ENCODE data around the gene GFOD2.

Gene GFOD2

GRCh38 chr16:67658849-67659674, 60.1 kb downstream of the GFOD2 start:
- DNase-seq (ENCODE audit: low read depth in 2 of 2) = no peak

GRCh38 chr16:67657751-67658518, 61.2 kb downstream of the GFOD2 start:
- no peak for DNase-seq (ENCODE audit: low read depth in 2 of 2)

- DNase-seq (ENCODE audit: low read depth in 2 of 2) = no peak
These were observed 62.0 kb downstream of the GFOD2 start for GRCh38 chr16:67657017-67657608.

- DNase-seq (ENCODE audit: low read depth in 2 of 2) = no peak
These were observed 62.6 kb downstream of the GFOD2 start for GRCh38 chr16:67656344-67657016.

GRCh38 chr16:67655363-67655762, 63.8 kb downstream of the GFOD2 start:
- DNase-seq (ENCODE audit: low read depth in 2 of 2) = no peak

- DNase-seq (ENCODE audit: low read depth in 2 of 2) = no peak
These were observed 64.7 kb downstream of the GFOD2 start for GRCh38 chr16:67654403-67654911.

GRCh38 chr16:67653789-67654402, 65.2 kb downstream of the GFOD2 start:
- DNase-seq (ENCODE audit: low read depth in 2 of 2) = no peak

GRCh38 chr16:67653128-67653788, 65.9 kb downstream of the GFOD2 start:
- DNase-seq (ENCODE audit: low read depth in 2 of 2) = no peak

- no peak for DNase-seq (ENCODE audit: low read depth in 2 of 2)
These were observed 66.5 kb downstream of the GFOD2 start for GRCh38 chr16:67652578-67653127.

GRCh38 chr16:67651847-67652246, 67.3 kb downstream of the GFOD2 start:
- DNase-seq (ENCODE audit: low read depth in 2 of 2) = no peak

- DNase-seq (ENCODE audit: low read depth in 2 of 2) = no peak
These were observed 68.1 kb downstream of the GFOD2 start for GRCh38 chr16:67651039-67651438.

GRCh38 chr16:67650023-67650422, 69.1 kb downstream of the GFOD2 start:
- DNase-seq (ENCODE audit: low read depth in 2 of 2) = no peak

GRCh38 chr16:67649494-67649931, 69.6 kb downstream of the GFOD2 start:
- no peak for DNase-seq (ENCODE audit: low read depth in 2 of 2)

- DNase-seq (ENCODE audit: low read depth in 2 of 2) = no peak
These were observed 70.2 kb downstream of the GFOD2 start for GRCh38 chr16:67648764-67649407.

GRCh38 chr16:67648088-67648763, 70.9 kb downstream of the GFOD2 start:
- no peak for DNase-seq (ENCODE audit: low read depth in 2 of 2)

- no peak for DNase-seq (ENCODE audit: low read depth in 2 of 2)
These were observed 71.4 kb downstream of the GFOD2 start for GRCh38 chr16:67647681-67648080.

- DNase-seq (ENCODE audit: low read depth in 2 of 2) = no peak
These were observed 71.9 kb downstream of the GFOD2 start for GRCh38 chr16:67647111-67647651.

- no peak for DNase-seq (ENCODE audit: low read depth in 2 of 2)
These were observed 73.6 kb downstream of the GFOD2 start for GRCh38 chr16:67645397-67646121.

Data from stimulated activated CD8-positive, alpha-beta memory T cell treated with anti-CD3 and anti-CD28 coated beads, Interleukin-7, amount 100 ng/mL, for 4 hours (primary cell).